ENCODE results near the gene PROCA1.
"Not testable (repeated sequence)": the region's sequence is repeated elsewhere in the genome, so short reads cannot be mapped to it uniquely, and the experiment has no call there.

Gene PROCA1

GRCh38 chr17:28685366-28685765 lies 26.3 kb downstream of the PROCA1 start:
- Mint-ChIP-seq H3K4me3 (no peak overlapping the region), H3K27ac (no peak overlapping the region)
- no peak for ATAC-seq

GRCh38 chr17:28684963-28685362 lies 26.7 kb downstream of the PROCA1 start:
- Mint-ChIP-seq H3K4me1 (no peaks in the 10 kb centered on the region), H3K4me3 (no peak overlapping the region), H3K36me3 (peaks cover 100% of the 10 kb centered on the region), H3K9me3 (no peaks in the 10 kb centered on the region), H3K27ac (no peak overlapping the region)
- ATAC-seq: no peak
- DNase-seq (ENCODE audit: low spot score in 2 of 2): no peak

More at GRCh38 chr17:28685366-28685765, 26.3 kb downstream of the PROCA1 start:
- DNase-seq (ENCODE audit: low spot score in 2 of 2): no peak
- no peaks in the 10 kb centered on the region for H3K9me3 Mint-ChIP-seq
- H3K4me1 Mint-ChIP-seq: no peaks in the 10 kb centered on the region
- peaks cover 100% of the 10 kb centered on the region for H3K36me3 Mint-ChIP-seq

DNA sequence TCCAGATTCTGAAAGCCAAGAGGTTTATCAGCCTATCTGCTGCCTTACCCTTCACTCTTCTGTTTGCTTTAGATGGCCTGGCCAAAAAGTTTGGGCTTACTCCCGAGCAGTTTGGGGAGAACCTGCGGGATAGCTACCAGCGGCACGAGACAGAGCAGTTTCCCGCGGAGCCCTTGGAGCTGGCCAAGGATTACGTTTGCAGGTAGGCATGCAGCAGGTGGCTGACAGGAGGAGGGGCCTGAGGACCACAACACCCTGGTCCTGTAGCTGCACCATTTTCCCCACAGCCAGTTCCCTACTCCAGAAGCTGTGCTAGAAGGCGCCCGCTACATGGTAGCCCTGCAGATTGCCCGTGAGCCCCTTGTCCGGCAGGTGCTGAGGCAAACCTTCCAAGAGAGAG lies 29.0 kb downstream of the PROCA1 start:
- DNase-seq (ENCODE audit: low spot score in 2 of 2): no peak
- H3K4me1 Mint-ChIP-seq: no peaks in the 10 kb centered on the region
- no peaks in the 10 kb centered on the region for H3K9me3 Mint-ChIP-seq
- ATAC-seq: no peak
- H3K4me3 Mint-ChIP-seq: no peak overlapping the region
- H3K27ac Mint-ChIP-seq: no peak overlapping the region
- peaks cover 100% of the 10 kb centered on the region for H3K36me3 Mint-ChIP-seq

DNA sequence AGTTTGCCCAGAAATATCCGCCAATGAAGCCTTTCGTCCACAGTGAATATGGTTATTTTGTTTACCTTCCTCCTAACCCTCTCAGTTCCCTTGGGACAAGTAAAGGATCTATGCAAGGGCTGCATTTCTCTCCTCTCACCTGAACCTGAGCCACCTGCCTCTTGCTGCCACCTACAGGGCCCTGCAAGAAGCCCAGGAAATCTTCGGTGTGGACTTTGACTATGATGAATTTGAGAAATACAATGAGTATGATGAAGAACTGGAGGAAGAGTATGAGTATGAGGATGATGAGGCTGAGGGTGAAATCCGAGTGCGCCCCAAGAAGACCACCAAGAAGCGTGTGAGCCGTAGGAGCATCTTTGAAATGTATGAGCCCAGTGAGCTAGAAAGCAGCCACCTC lies 35.7 kb downstream of the PROCA1 start:
- H3K36me3 Mint-ChIP-seq: peaks cover 100% of the 10 kb centered on the region
- ATAC-seq: no peak

DNA sequence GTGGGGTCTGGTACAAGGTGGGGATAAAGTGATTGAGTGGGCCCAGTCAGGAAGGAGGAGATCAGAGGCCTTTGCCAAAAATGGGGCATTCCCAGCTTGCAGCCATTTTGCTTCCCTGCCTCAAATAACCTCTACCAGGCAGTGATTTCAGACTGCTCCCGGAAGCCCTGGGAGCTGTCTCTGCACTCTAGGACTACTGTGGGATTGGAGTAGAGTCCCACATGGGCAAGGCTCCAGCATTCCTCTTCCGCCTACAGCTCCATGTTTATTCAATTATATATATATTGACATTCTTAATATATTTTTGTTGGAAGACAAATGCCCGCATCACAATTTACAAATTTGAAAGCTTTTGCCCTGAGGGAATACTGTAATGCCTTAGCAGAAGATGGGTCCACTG lies 36.2 kb downstream of the PROCA1 start:
- Mint-ChIP-seq H3K36me3 (peaks cover 100% of the 10 kb centered on the region), H3K4me3 (no peak overlapping the region), H3K4me1 (no peaks in the 10 kb centered on the region), H3K27ac (no peak overlapping the region), H3K9me3 (no peaks in the 10 kb centered on the region)
- DNase-seq (ENCODE audit: low spot score in 2 of 2) (no peak), ATAC-seq (no peak)

More for the DNA sequence above, 35.7 kb downstream of the PROCA1 start:
- DNase-seq (ENCODE audit: low spot score in 2 of 2): no peak
- Mint-ChIP-seq H3K9me3 (no peaks in the 10 kb centered on the region), H3K4me3 (no peak overlapping the region), H3K27ac (no peak overlapping the region), H3K4me1 (no peaks in the 10 kb centered on the region)

- ATAC-seq (no peak), DNase-seq (ENCODE audit: low spot score in 2 of 2) (no peak)
- Mint-ChIP-seq H3K27ac (peak overlapping the region; percentile 48), H3K36me3 (peaks cover 89% of the 10 kb centered on the region), H3K4me1 (peaks cover 23% of the 10 kb centered on the region), H3K4me3 (no peak overlapping the region), H3K9me3 (no peaks in the 10 kb centered on the region)
Observed at GRCh38 chr17:28669918-28670317, 41.8 kb downstream of the PROCA1 start.

DNA sequence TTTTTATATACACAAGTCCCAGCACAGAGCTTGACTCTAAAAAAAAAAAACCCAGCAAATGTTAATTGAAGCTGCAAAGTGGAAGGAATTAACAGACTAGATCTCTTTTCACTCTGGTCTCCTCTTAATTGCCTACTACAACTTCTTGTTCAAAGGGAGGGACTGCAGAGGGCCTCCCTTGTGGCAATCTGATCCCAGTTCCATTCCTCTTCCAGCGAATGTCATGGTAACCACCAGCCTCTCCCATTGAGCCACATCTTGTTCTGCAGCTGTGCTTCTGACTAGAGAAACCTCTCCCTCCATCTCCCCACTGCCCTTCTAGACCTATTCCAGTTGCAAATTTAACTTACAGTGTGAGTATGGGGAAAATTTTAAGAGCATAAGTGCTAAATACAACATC lies 43.8 kb downstream of the PROCA1 start:
- H3K9me3 Mint-ChIP-seq: no peaks in the 10 kb centered on the region
- no peak for ATAC-seq
- H3K4me1 Mint-ChIP-seq: peaks cover 42% of the 10 kb centered on the region
- DNase-seq (ENCODE audit: low spot score in 2 of 2): no peak
- peaks cover 88% of the 10 kb centered on the region for H3K36me3 Mint-ChIP-seq
- peak overlapping the region; percentile 50 for H3K27ac Mint-ChIP-seq
- H3K4me3 Mint-ChIP-seq: no peak overlapping the region

DNA sequence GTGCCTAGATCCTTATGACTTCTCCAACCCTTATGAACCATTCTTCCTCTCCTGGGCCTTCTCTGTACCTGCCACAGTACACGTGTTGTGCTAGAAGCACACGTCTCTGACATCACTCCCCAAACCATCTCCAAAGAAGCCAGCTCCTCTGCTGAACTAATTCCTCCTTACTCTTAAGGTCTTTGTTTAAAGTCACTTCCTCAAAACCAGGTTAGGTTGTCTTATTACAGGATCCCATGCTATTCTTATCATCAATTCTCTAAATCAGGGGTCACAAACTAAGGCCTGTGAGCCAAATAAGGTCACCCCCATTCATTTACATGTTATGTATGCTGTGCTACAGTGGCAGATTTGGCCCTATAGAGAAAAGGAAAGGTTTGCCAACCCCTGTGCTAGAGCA lies 45.7 kb downstream of the PROCA1 start:
- H3K36me3 Mint-ChIP-seq: peaks cover 82% of the 10 kb centered on the region
- ATAC-seq (no peak), DNase-seq (ENCODE audit: low spot score in 2 of 2) (no peak)
- no peak overlapping the region for H3K27ac Mint-ChIP-seq
- H3K4me1 Mint-ChIP-seq: peaks cover 49% of the 10 kb centered on the region
- no peak overlapping the region for H3K4me3 Mint-ChIP-seq
- no peaks in the 10 kb centered on the region for H3K9me3 Mint-ChIP-seq

DNA sequence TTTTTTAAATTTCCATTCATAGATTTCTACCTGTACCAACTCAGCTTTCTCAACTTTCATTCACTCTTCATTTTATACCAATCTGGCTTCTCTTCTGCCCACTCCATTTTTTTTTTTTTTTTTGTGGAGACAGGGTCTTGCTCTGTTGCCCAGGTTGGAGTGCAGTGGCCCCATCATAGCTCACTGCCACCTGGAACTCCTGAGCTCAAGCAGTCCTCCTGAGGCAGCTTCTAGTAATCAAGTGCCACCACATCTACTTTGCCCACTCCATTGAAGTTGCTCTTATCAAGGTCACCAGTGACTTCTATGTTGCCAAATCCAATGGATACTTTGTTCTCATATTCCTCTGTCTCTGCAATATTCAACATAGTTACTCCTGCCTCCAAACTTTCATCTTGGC lies 48.0 kb downstream of the PROCA1 start:
- Mint-ChIP-seq H3K27ac (peak overlapping the region; percentile 99), H3K9me3 (no peaks in the 10 kb centered on the region), H3K4me3 (peak overlapping the region; percentile 97), H3K36me3 (peaks cover 81% of the 10 kb centered on the region), H3K4me1 (peaks cover 62% of the 10 kb centered on the region)
- DNase-seq (ENCODE audit: low spot score in 2 of 2) (no peak), ATAC-seq (no peak)

DNA sequence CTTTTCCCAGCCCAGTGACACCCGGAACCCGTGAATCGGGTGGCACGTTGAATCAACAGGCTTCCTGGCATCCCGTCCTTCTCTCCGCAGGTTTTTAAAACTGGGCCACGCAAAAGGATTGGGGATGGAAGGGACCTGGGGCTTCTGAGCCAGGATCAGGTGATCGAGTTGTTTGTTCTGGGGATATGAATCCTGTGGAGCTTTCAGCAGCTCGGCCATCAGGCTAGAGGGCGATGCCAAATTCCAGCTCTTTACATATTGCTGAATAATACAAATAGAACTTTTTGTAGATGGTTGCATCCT lies 49.2 kb downstream of the PROCA1 start:
- peaks cover 54% of the 10 kb centered on the region for H3K4me1 Mint-ChIP-seq

DNA sequence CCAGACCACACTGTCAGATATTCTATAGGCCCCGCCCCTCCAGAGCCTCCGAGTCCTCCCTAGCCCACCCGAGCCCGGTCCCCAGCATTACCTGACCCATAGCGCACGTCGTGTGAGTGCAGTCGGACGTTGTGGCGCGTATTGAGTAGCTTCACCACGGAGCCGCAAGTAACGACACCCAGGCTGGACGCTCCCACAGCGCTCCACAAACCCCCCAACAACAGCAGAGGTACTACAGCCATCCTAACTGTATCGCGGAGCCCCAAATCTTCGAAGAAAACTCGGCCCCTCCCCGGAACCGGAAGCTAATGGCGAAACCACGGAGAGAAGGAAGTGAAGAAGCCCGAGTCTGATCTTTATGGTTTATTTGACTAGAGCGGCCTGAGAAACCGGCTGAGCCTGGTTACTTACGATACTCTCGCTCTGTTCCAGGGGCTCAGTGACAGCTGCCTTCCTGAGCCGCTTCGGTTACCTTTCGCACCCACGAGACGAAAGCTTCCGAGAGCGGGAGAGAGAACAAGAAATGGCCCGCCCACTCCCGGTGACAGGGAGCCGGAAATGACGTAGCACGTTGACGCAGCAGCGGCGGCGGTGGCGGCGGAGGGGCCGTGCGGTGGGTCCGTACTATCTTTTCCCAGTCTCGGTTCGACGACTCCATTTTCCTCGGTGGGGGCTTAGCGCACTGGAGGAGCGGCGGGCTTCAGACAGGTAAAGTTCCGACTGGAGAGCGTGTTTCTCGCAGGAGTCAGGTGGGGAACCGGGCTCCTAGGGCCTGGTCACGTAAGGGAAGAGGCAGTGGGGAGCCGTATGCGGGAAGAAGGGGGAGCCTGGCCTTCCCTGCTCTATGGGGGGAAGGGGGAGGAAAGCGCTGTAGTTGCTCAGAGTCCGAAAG lies 49.8 kb downstream of the PROCA1 start, which contains the start of the genes SDF2 and SUPT6H:
SDF2 (minus strand) TSS at position 272 of the 892 bp plus-strand sequence; CDS start at position 242, 30 bp downstream.
SUPT6H (plus strand) TSS at position 571 of the 892 bp plus-strand sequence. CDS start 11,197 bp downstream, outside the sequence.
- Mint-ChIP-seq H3K36me3 (peaks cover 76% of the 10 kb centered on the region), H3K4me3 (peak within 1 kb of the TSS; percentile 97), H3K4me1 (peaks cover 52% of the 10 kb centered on the region), H3K27ac (peak within 1 kb of the TSS; percentile 99), H3K9me3 (no peaks in the 10 kb centered on the region)
- DNase-seq (ENCODE audit: low spot score in 2 of 2) (peak; percentile 87 to 98), ATAC-seq (peak; percentile 92)

More for the DNA sequence above, 49.2 kb downstream of the PROCA1 start:
- Mint-ChIP-seq H3K9me3 (no peaks in the 10 kb centered on the region), H3K36me3 (peaks cover 82% of the 10 kb centered on the region), H3K4me3 (peak overlapping the region; percentile 97), H3K27ac (peak overlapping the region; percentile 99)
- ATAC-seq (no peak), DNase-seq (ENCODE audit: low spot score in 2 of 2) (no peak)

DNA sequence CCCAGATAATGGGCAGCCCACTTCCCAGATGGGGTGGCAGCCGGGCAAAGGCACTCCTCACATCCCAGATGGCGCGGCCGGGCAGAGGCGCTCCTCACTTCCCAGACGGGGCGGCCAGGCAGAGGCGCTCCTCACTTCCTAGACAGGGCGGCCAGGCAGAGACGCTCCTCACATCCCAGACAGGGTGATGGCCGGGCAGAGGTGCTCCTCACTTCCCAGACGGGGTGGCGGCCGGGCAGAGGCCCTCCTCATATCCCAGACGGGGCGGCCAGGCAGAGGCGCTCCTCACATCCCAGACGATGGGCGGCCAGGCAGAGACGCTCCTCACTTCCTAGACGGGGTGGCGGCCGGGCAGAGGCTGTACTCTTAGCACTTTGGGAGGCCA lies 52.2 kb downstream of the PROCA1 start:
- peak overlapping the region; percentile 97 for H3K4me3 Mint-ChIP-seq
- H3K4me1 Mint-ChIP-seq: peaks cover 44% of the 10 kb centered on the region
- ATAC-seq; H3K27ac Mint-ChIP-seq; H3K9me3 Mint-ChIP-seq; DNase-seq (ENCODE audit: low spot score in 2 of 2): not testable (repeated sequence)
- H3K36me3 Mint-ChIP-seq: peaks cover 73% of the 10 kb centered on the region

GRCh38 chr17:28658766-28659496 lies 52.8 kb downstream of the PROCA1 start:
- H3K4me1 Mint-ChIP-seq: peaks cover 39% of the 10 kb centered on the region

DNA sequence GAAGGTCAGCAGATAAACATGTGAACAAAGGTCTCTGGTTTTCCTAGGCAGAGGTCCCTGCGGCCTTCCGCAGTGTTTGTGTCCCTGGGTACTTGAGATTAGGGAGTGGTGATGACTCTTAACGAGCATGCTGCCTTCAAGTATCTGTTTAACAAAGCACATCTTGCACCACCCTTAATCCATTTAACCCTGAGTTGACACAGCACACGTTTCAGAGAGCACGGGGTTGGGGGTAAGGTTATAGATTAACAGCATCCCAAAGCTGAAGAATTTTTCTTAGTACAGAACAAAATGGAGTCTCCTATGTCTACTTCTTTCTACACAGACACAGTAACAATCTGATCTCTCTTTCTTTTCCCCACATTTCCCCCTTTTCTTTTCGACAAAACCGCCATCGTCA lies 53.3 kb downstream of the PROCA1 start:
- H3K4me3 Mint-ChIP-seq; DNase-seq (ENCODE audit: low spot score in 2 of 2); ATAC-seq; H3K9me3 Mint-ChIP-seq: not testable (repeated sequence)
- Mint-ChIP-seq H3K27ac (peak overlapping the region; percentile 13), H3K36me3 (peaks cover 73% of the 10 kb centered on the region), H3K4me1 (peaks cover 33% of the 10 kb centered on the region)

More at GRCh38 chr17:28658766-28659496, 52.8 kb downstream of the PROCA1 start:
- DNase-seq (ENCODE audit: low spot score in 2 of 2); ATAC-seq; H3K9me3 Mint-ChIP-seq; H3K27ac Mint-ChIP-seq; H3K4me3 Mint-ChIP-seq: not testable (repeated sequence)
- peaks cover 73% of the 10 kb centered on the region for H3K36me3 Mint-ChIP-seq

DNA sequence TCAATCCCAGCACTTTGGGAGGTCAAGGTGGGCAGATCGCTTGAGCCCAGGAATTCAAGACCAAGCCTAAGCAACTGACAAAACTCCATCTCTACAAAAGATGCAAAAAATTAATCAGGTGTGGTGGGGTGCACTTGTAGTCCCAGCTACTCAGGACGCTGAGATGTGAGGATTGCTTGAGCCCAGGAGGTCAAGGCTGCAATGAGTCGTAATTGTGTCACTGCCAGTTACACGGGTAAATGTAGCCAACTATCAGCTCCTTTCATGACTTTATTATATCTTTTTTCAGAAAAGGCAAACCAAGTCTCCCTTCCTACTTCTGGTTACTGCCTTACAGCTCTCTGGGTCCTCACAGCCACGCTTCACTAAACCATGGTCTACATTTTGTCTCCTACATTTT lies 53.9 kb downstream of the PROCA1 start:
- peak overlapping the region; percentile 13 for H3K27ac Mint-ChIP-seq
- no peak for DNase-seq (ENCODE audit: low spot score in 2 of 2)
- H3K36me3 Mint-ChIP-seq: peaks cover 75% of the 10 kb centered on the region
- no peak overlapping the region for H3K4me3 Mint-ChIP-seq
- H3K4me1 Mint-ChIP-seq: peaks cover 28% of the 10 kb centered on the region
- ATAC-seq: no peak
- no peaks in the 10 kb centered on the region for H3K9me3 Mint-ChIP-seq

All from stimulated activated effector memory CD8-positive, alpha-beta T cell treated with anti-CD3 and anti-CD28 coated beads, Interleukin-12 subunit alpha, Interleukin-12 subunit beta, amount 100 ng/mL, for 72 hours (primary cell).